Endothelial cell of umbilical vein (primary cell): Measurements from ENCODE around the gene ZRANB1. TPM values are rescaled to one million over a fixed set of nuclear protein-coding genes. Genes with fewer than 3 reads are reported as not detected.

ENCODE experiments used
- BruUV-seq: library from RNA; stranded (reverse); fragments of 400-500 nt; replicated peaks from 2 replicates; lab custom pipeline; 2021; lab: Mats Ljungman, UMichigan
- CTCF ChIA-PET: fragments of 300-600, 350-600 bp; sonication (Branson Sonifier 250); formaldehyde crosslinking; loops from one replicate; lab custom pipeline; 2021; ENCODE audit warnings: antibody characterized with exemption, inconsistent platforms; lab: Charles Lee
- POLR2A ChIA-PET: fragments of 300-600, 350-600 bp; sonication (Branson Sonifier 250); formaldehyde crosslinking; loops from one replicate; lab custom pipeline; 2021; ENCODE audit warnings: antibody characterized with exemption, inconsistent platforms; lab: Charles Lee
- DNase-seq: peaks from one replicate; pipeline ENCODE4 v3.0.0-alpha.2; 2011; ENCODE audit warnings: low read depth, low spot score
- FAIRE-seq: peaks from 2 replicates; lab custom pipeline; 2011; peaks lifted over from hg19 to GRCh38; lab: Jason Lieb, UNC
- H2AFZ ChIP-seq: 2 replicates; pipeline ENCODE4 v1.6.0; 2012; ENCODE audit warnings: low read depth, low read length, control low read depth, inconsistent platforms
- H3K27ac ChIP-seq: 2 replicates; pipeline ENCODE4 v1.5.1; 2011; ENCODE audit warnings: low read depth, mild to moderate bottlenecking, control low read depth, low read length, moderate library complexity; ENCODE audit not compliant: insufficient read depth
- H3K27me3 ChIP-seq, 2 experiments: 2 replicates each; pipeline versions ENCODE4 v1.6.0 to v1.6.1; 2011; ENCODE audit warnings: low read length in 2 of 2, mixed read lengths in 1 of 2; ENCODE audit not compliant: control insufficient read depth in 2 of 2, insufficient read depth in 2 of 2
- H3K36me3 ChIP-seq, 2 experiments: 2 replicates in 1 of 2; 3 replicates in 1 of 2; pipeline ENCODE4 v1.5.1; 2011; ENCODE audit warnings: low read length in 2 of 2, mild to moderate bottlenecking in 1 of 2, moderate library complexity in 1 of 2; ENCODE audit not compliant: control insufficient read depth in 2 of 2, insufficient read depth in 2 of 2; ENCODE audit errors: extremely low read depth in 1 of 2
- H3K4me1 ChIP-seq: 3 replicates; pipeline ENCODE4 v1.5.1; 2011; ENCODE audit warnings: mild to moderate bottlenecking, low read length; ENCODE audit not compliant: control insufficient read depth, insufficient read depth; ENCODE audit errors: extremely low read depth
- H3K4me2 ChIP-seq: 2 replicates; pipeline ENCODE4 v1.6.1; 2011; ENCODE audit warnings: low read length, control low read depth, mixed read lengths; ENCODE audit not compliant: insufficient read depth
- H3K4me3 ChIP-seq, 3 experiments: fragments of 200-600 bp in 1 of 3; sonication (generic), shearing (Covaris generic) in 1 of 3; replicated peaks in 1 of 3; 2 replicates each; pipeline ENCODE4 v1.5.1; 2011 to 2016; ENCODE audit warnings: control low read depth in 3 of 3, low read length in 3 of 3, mild to moderate bottlenecking in 2 of 3, inconsistent platforms in 1 of 3, low read depth in 1 of 3, moderate library complexity in 1 of 3; ENCODE audit not compliant: insufficient read depth in 1 of 3
- H3K79me2 ChIP-seq: 2 replicates; pipeline ENCODE4 v1.6.0; 2012; ENCODE audit warnings: low read length, inconsistent platforms; ENCODE audit not compliant: control insufficient read depth, insufficient read depth
- H3K9ac ChIP-seq: replicated peaks from 2 replicates; pipeline ENCODE3; 2011; ENCODE audit warnings: low read length, control low read depth; ENCODE audit not compliant: insufficient read depth; ENCODE audit errors: extremely low read depth
- H3K9me1 ChIP-seq: replicated peaks from 3 replicates; pipeline ENCODE4 v1.6.0; 2011; ENCODE audit warnings: mild to moderate bottlenecking, low read length; ENCODE audit not compliant: control insufficient read depth, insufficient read depth; ENCODE audit errors: extremely low read depth
- H3K9me3 ChIP-seq: replicated peaks from 2 replicates; pipeline ENCODE4 v1.5.1; 2012; ENCODE audit warnings: low read length, inconsistent platforms; ENCODE audit not compliant: control insufficient read depth, insufficient read depth
- H4K20me1 ChIP-seq: replicated peaks from 2 replicates; pipeline ENCODE3; 2011; ENCODE audit warnings: mild to moderate bottlenecking, low read length; ENCODE audit not compliant: control insufficient read depth, insufficient read depth; ENCODE audit errors: extremely low read depth
- EZH2 ChIP-seq: IDR thresholded peaks from 2 replicates; pipeline ENCODE4 v1.6.1; 2012; ENCODE audit warnings: borderline replicate concordance, low read depth, mild to moderate bottlenecking, moderate library complexity, low read length, inconsistent platforms; ENCODE audit not compliant: severe bottlenecking
- FOS ChIP-seq: IDR thresholded peaks from 2 replicates; pipeline ENCODE4 v1.6.1; 2011; ENCODE audit warnings: mild to moderate bottlenecking, low read length, moderate library complexity, borderline replicate concordance; ENCODE audit not compliant: insufficient read depth
- GATA2 ChIP-seq: IDR thresholded peaks from 2 replicates; pipeline ENCODE4 v1.7.0; 2011; ENCODE audit warnings: low read depth, mild to moderate bottlenecking, moderate library complexity, mixed read lengths, low read length; ENCODE audit not compliant: insufficient read length, insufficient read depth
- JUN ChIP-seq: IDR thresholded peaks from 2 replicates; pipeline ENCODE4 v1.6.1; 2011; ENCODE audit warnings: borderline replicate concordance, low read depth; ENCODE audit not compliant: insufficient read length, insufficient read depth
- MYC ChIP-seq: IDR thresholded peaks from one replicate; pipeline ENCODE4 v1.6.1; 2011; ENCODE audit warnings: mild to moderate bottlenecking, low read depth, low read length
- POLR2A ChIP-seq: IDR thresholded peaks from 2 replicates; pipeline ENCODE4 v1.6.1; 2012; ENCODE audit warnings: low read depth, mild to moderate bottlenecking, control low read depth, low read length
- POLR2AphosphoS5 ChIP-seq: IDR thresholded peaks from 2 replicates; pipeline ENCODE4 v1.6.1; 2012; ENCODE audit warnings: low read depth, mild to moderate bottlenecking, control low read depth, low read length, moderate library complexity; ENCODE audit not compliant: insufficient read depth
- dilution Hi-C: fragments of 300-500 bp; cut with MboI; formaldehyde crosslinking; loops from one replicate; pipeline ENCODE4 v1.15.0; 2019; ENCODE audit warnings: low sequenced_read_pairs; ENCODE audit not compliant: extremely low pct_ligation_motif_present
- intact Hi-C: fragments of 100-400 bp; cut with micrococcal nuclease; formaldehyde crosslinking; loops from one replicate; pipeline ENCODE4 v1.10.0; 2022
- polyA plus RNA-seq, 4 experiments: library from polyadenylated mRNA; depleted of rRNA in 3 of 4; stranded (reverse) in 3 of 4; unstranded in 1 of 4; fragments of >200 nt; gene quantifications; 2 replicates each; pipeline versions ENCODE4 v1.2.1 to v1.2.3, GENCODE V29; 2011 to 2012; ENCODE audit warnings: missing spikeins in 1 of 4
- total RNA-seq: library from RNA; stranded (reverse); gene quantifications from 2 replicates; pipeline ENCODE4 v1.2.3, GENCODE V29; 2021
- TF ChIP-seq, protein P1 (sequence below), 2 donors: IDR thresholded peaks; 1 replicate in 1 of 2; 2 replicates in 1 of 2; pipeline ENCODE4 v1.5.1; 2011; ENCODE audit warnings: low read length in 2 of 2, mild to moderate bottlenecking in 2 of 2, moderate library complexity in 2 of 2, control low read depth in 1 of 2, inconsistent platforms in 1 of 2, low read depth in 1 of 2; ENCODE audit not compliant: insufficient read depth in 1 of 2; ENCODE audit errors: extremely low read depth in 1 of 2
- TF ChIP-seq, protein P2 (sequence below): IDR thresholded peaks from 2 replicates; pipeline ENCODE4 v1.6.1; 2011; ENCODE audit not compliant: insufficient read depth, insufficient read length

Gene ZRANB1
- total and polyA plus RNA-seq, 2 donors (not counting 3 experiments of a cell fraction or from before 2014, with no cell fraction given) = 6.2 to 17.7 TPM

DNA sequence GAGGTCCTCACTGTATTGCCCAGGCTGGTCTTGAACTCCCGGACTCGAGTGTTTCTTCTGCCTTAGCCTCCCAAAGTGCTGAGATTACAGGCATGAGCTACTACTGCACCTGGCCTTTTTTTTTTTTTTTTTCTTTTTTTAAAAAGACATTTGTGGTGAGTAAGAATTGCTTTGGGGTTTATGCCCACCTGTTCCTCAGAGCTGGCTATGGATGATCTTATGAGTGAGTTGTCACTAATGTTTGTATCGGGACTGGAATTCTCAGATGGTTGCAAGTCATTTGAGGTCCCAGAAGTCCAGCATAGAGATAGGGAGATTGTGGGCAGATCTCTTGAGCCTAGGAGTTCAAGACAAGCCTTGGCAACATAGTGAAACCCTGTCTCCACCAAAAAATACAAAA, 35.2 kb downstream of the ZRANB1 start:
- Histone ChIP-seq H3K9ac (no peak overlapping the region), H3K4me2 (no peak overlapping the region), H4K20me1 (peaks cover 17% of the 10 kb centered on the region), H3K27me3 (no peaks in the 10 kb centered on the region), H2AFZ (no peak overlapping the region), H3K4me1 (peaks cover 16% of the 10 kb centered on the region), H3K4me3 (no peak overlapping the region), H3K36me3 (peaks cover 2 to 7% of the 10 kb centered on the region in 2 experiments), H3K27ac (no peak overlapping the region), H3K79me2 (peaks cover 2% of the 10 kb centered on the region), H3K9me3 (no peaks in the 10 kb centered on the region), H3K9me1 (no peaks in the 10 kb centered on the region)
- dilution Hi-C loops (no loop called here), intact Hi-C loops (loop anchor here (2.0 to 5.0 kb wide), 3 partner anchors 52 to 445 kb away; partner anchors contain the start of gene EEF1AKMT2)
- ChIA-PET CTCF (interaction anchor here (1.4 kb wide), 1 partner anchor 16 kb away, joined by 4 read pairs; no protein-coding TSS in a partner anchor), POLR2A (interaction anchor here (0.7 kb wide), 1 partner anchor 558 kb away, joined by 7 read pairs; no protein-coding TSS in a partner anchor)
- TF ChIP-seq POLR2A (no peak), GATA2 (no peak), EZH2 (no peak), MYC (no peak), POLR2AphosphoS5 (no peak), FOS (no peak), JUN (no peak)
- TF ChIP-seq, protein P1, sequence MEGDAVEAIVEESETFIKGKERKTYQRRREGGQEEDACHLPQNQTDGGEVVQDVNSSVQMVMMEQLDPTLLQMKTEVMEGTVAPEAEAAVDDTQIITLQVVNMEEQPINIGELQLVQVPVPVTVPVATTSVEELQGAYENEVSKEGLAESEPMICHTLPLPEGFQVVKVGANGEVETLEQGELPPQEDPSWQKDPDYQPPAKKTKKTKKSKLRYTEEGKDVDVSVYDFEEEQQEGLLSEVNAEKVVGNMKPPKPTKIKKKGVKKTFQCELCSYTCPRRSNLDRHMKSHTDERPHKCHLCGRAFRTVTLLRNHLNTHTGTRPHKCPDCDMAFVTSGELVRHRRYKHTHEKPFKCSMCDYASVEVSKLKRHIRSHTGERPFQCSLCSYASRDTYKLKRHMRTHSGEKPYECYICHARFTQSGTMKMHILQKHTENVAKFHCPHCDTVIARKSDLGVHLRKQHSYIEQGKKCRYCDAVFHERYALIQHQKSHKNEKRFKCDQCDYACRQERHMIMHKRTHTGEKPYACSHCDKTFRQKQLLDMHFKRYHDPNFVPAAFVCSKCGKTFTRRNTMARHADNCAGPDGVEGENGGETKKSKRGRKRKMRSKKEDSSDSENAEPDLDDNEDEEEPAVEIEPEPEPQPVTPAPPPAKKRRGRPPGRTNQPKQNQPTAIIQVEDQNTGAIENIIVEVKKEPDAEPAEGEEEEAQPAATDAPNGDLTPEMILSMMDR (IDR thresholded peaks at IDR 0.05; ENCODE audit: extremely low read depth in 1 of 2, insufficient read depth in 1 of 2, low read depth in 1 of 2, low read length in 2 of 2) = no peak
- TF ChIP-seq, protein P2, sequence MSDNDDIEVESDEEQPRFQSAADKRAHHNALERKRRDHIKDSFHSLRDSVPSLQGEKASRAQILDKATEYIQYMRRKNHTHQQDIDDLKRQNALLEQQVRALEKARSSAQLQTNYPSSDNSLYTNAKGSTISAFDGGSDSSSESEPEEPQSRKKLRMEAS = no peak
- no peak for DNase-seq
- no TSS peak for BruUV-seq
- FAIRE-seq = no peak
